Left forelimb (tissue), 1 donor: ENCODE results near the gene REXO4.
"Not testable (repeated sequence)": the region's sequence is repeated elsewhere in the genome, so short reads cannot be mapped to it uniquely, and the experiment has no call there.

ENCODE experiments used
- DNase-seq: peaks from one replicate; pipeline ENCODE4 v3.0.0-alpha.2; 2018; ENCODE audit warnings: low spot score

REXO4 gene

GRCh38 chr9:133420392-133420827, 2.6 kb upstream of the REXO4 start:
- no peak for DNase-seq

DNA sequence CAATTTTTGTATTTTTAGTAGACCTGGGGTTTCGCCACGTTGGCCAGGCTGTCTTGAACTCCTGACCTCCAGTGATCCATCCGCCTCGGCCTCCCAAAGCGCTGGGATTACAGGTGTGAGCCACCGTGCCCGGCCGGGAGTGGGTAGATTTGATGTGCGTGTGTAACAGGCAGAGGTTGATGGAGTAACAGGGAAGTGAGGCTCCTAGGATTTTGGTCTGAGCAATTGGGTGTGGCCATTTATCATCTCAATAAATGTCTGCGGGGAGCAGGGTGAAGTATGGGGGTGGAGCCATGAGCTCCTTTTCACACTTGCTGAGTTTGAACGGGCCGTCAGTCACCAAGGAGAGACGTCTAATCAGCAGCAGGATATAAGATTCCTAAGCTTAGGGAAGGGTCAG, 1.2 kb upstream of the REXO4 start:
- DNase-seq: no peak

DNA sequence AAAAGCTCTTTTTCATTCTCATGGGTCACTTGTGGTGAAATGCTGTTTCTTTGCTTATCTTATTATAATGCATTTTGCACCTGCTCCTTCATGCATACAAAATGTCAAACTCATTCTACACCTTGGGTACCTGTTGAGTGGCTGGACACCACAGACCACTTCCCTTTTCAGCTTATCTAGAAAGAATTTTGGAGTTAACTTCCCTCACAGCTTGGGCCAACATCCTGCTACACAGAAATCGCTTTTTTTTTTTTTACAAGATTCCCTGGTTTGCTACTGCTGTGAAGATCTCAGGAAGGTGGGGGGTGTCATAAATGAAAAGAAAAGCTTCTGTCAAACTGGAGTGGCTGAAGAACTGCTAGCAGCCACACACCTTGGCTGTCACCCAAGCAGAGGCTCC, 2.6 kb downstream of the REXO4 start:
- no peak for DNase-seq

GRCh38 chr9:133408042-133408441, 9.8 kb downstream of the REXO4 start:
- no peak for DNase-seq

- peak; percentile 82 for DNase-seq
These were observed 11.1 kb downstream of the REXO4 start for GRCh38 chr9:133406480-133407307.

DNA sequence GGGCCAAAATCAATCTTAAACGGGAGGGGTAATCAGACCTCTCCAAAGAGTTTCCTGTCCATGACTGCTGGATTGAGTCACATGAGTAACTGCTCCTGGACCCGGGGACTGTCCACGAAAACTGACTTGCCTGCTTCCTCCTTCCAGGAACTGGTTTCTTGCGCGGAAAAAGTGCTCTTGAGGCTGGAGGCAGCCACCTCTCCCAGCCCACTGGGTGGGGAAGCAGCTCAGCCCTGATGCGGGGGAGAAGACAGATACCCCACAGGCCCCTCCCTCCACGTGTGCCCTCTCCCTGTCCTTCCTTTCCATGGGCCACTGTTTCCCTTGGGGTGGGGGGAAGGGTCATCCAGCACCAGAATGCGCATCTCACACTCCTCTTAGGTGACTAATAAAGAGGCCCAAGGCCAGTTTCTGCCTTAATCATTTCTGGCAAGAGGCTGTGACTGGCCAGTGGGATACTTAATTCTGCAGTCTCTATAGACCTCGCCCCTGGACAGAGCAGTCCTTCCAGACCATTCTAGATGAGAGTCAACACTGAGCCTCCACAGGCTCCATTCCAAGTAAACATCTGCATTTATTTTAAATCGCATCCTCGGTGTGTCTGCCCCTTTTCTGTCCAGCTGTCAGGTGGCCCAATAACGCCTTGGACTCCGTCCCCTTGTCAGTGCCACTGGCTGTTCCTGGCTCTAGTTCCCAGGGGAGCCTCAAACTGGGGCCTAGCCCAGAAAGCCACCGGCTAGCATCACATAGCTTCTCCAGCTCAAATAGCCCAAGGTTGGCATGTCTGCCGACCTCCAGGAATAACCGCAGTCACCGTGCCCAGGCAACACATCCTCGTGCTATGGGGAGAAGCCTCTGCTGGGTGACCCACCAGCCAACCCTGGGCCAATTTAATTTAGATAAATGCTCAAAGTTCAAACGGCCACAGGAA, 12.0 kb downstream of the REXO4 start:
- no peak for DNase-seq

GRCh38 chr9:133404454-133405002, 13.3 kb downstream of the REXO4 start:
- no peak for DNase-seq

GRCh38 chr9:133403766-133404453, 13.9 kb downstream of the REXO4 start:
- DNase-seq: no peak

DNA sequence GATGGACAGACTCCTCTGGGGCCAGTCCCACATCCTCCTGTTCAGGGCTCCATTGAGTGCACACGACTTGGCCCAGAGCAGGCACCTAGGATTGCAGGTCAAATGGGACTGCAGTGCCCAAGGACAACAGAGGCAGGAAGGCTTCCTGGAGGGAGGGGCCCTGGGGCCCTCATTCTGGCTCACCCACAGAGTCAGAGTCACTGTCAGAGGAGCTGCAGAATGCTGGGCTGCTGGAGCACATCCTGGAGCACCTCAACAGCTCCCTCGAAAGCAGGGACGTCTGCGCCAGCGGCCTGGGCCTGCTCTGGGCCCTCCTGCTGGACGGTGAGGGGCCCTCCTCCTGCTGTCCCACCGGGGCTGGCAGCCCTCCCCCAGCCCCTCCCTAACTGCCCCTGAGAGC, 15.1 kb downstream of the REXO4 start:
- no peak for DNase-seq

DNA sequence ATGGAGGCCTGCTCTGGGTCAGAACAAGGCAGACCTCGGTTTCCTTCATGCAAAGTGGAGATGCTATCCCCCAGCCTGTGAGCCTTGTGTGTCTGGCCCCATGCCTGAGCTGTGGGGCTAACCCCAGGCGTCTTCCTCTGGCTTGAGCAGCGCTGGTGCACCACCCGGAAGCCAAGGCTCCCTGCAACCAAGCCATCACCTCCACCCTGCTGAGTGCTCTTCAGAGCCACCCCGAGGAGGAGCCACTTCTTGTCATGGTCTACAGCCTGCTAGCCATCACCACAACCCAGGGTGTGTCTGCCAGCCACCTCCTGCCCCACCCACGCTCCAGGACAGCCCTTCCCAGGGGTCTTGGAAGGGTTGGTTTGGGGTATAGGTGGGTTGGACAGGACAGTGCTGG, 16.2 kb downstream of the REXO4 start:
- no peak for DNase-seq

- no peak for DNase-seq
These were observed 17.5 kb downstream of the REXO4 start for GRCh38 chr9:133400292-133400691.

GRCh38 chr9:133397895-133398294, 19.9 kb downstream of the REXO4 start:
- DNase-seq: no peak

DNA sequence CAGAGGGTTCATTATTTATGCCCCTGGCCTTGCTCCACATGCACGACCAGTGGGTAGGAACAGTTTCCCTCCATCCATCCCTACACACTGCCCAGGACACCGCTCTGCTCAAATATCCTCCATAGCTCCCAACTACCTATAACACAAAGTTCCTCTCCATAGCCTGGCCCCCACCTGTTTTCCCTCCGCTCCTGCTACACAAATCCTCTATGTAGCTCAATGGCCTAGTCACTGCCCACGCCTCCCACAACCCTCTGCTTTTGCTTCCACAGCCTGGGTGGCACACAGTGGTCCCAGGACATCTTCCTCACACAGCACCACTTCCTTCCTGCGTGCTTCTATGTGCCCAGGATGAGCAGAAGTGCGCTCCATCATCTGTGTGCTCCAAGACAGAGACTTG, 20.4 kb downstream of the REXO4 start:
- DNase-seq: no peak

DNA sequence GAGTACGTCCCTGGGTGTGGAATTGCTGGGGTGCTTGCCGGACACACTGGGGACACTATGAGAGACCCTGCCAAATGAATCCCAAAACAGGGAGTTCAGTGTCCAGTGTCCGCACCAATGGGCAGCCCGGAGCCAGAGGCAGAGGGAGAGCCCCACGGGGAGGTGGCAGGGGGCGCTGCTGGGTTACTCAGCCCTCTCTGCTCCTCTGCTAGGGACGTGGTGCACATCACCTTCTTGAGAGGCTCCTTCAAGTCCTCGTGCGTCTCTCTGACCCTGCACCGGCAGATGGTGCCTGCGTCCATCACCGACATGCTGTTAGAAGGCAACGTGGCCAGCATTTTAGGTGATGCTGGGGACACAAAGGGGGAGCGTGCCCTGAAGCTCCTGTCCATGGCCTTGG, 20.9 kb downstream of the REXO4 start:
- DNase-seq: no peak

DNA sequence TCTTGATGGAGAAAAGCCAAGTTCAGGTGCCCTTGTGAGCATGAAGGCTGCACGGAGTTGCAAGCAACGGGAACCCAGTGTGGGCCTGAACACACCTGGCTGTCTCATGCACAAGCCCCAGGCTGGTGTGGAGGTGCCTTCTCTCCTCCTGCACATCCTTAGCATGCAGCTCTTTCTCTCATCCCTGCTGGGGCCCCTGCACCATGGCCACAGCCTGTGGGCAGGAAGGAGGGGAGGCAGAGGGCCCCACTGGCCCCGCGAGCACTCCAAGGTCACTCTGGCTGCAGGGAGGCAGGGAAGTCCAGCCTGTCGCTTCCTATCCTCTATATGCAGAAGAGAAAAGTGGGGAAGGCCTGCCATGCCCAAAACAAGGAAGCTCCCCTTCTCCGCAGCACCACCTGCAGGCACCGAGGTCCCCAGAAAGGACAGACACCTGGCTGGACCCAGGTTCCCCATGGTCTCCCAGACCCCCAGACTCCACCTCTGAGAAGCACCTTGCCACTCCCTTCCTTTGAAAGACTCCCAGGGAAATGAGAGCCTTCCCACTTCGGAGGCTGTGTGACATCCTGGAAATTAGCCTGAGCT, 23.0 kb downstream of the REXO4 start:
- no peak for DNase-seq

GRCh38 chr9:133393399-133393798, 24.4 kb downstream of the REXO4 start:
- no peak for DNase-seq

DNA sequence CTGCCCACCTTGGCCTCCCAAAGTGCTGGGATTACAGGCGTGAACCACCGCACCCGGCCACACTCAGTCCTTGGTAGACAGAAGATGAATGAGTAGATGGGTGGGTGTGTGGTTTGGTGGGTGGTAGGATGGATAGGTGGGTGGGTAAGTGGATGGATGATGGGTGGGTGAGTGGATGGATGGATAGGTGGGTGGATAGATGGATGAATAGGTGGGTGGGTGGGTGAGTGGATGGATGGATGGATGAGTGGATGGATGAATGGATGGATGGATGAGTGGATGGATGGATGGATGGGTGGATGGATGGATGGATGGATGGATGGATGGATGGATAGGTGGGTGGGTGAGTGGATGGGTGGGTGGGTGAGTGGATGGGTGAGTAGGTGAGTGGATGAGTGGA, 25.5 kb downstream of the REXO4 start:
- DNase-seq: not testable (repeated sequence)

DNA sequence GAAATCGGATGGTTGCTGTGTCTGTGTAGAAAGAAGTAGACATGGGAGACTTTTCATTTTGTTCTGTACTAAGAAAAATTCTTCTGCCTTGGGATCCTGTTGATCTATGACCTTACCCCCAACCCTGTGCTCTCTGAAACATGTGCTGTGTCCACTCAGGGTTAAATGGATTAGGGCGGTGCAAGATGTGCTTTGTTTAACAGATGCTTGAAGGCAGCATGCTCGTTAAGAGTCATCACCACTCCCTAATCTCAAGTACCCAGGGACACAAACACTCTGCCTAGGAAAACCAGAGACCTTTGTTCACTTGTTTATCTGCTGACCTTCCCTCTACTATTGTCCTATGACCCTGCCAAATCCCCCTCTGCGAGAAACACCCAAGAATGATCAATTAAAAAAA, 26.4 kb downstream of the REXO4 start:
- DNase-seq: not testable (repeated sequence)

- no peak for DNase-seq
These were observed 27.1 kb downstream of the REXO4 start for GRCh38 chr9:133390713-133391112.

DNA sequence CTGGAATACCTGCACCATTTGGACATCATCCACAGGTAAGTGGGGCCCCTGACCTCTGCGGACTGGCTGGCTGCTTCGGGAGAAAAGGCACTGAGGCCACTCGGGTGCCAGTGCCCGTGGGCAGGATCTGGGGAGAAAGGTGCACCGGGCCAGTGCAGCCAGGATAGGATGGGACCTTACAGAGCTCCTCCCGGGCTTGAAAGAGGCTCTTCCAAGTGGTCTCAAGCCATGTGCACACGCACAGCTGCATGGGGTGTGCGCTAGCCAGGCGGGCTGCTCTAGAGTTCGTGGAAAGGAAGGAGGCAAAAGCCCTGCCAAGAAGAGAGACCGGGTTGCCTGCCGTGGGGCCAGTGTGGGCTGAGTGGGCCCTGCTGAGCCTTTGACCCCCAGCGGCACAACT, 28.2 kb downstream of the REXO4 start:
- DNase-seq: no peak

DNA sequence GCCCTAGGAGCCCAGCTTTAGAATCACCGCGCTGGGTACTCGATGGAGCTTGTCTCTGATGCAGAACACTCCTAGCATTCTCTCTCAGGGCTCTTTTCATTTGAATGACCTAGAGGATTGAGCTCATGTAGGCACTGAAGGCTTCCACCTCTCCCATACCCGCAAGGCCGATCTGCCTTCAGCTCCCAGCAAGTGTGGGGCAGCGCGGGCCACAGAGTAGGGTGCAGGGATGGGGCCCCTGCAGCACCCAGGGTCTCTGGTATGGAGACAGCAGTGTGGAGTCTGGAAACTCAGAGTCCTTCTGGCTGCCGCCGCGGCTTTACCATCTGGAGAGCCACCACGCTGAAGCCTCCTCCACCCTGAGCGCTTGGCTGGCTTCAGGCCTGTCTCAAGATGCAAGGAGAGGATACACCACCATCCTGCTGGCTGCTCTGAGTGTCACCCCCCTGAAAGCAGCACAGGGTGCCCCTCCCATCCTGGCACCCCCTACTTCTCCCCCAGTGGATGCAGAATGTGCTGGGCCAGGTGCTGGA, 28.7 kb downstream of the REXO4 start:
- no peak for DNase-seq
